Hepatocyte (in vitro differentiated cells): ENCODE measurements around the gene HCAR3. TPM values are rescaled to one million over a fixed set of nuclear protein-coding genes. Genes with fewer than 3 reads are reported as not detected.

Source experiments
- DNase-seq: peaks from one replicate; pipeline ENCODE4 v3.0.0-alpha.2; 2016; ENCODE audit warnings: low spot score
- H2AFZ ChIP-seq: fragments of 200-600 bp; sonication (generic); 2 replicates; pipeline ENCODE4 v1.6.0; 2016; ENCODE audit warnings: antibody characterized with exemption, mild to moderate bottlenecking
- H3K27ac ChIP-seq: fragments of 200-600 bp; sonication (generic); 2 replicates; pipeline ENCODE4 v1.5.1; 2016; ENCODE audit warnings: mild to moderate bottlenecking
- H3K27me3 ChIP-seq: fragments of 200-600 bp; sonication (generic); 2 replicates; pipeline ENCODE4 v1.6.1; 2016
- H3K36me3 ChIP-seq: fragments of 200-600 bp; sonication (generic); replicated peaks from 2 replicates; pipeline ENCODE4 v1.5.1; 2016; ENCODE audit warnings: low read depth; ENCODE audit not compliant: insufficient read depth
- H3K4me1 ChIP-seq: fragments of 200-600 bp; sonication (generic); 2 replicates; pipeline ENCODE4 v1.5.1; 2016; ENCODE audit warnings: mild to moderate bottlenecking, moderate library complexity; ENCODE audit not compliant: insufficient read depth
- H3K4me2 ChIP-seq: fragments of 200-600 bp; sonication (generic); 2 replicates; pipeline ENCODE4 v1.6.0; 2016
- H3K4me3 ChIP-seq: fragments of 200-600 bp; sonication (generic); 2 replicates; pipeline ENCODE4 v1.5.1; 2016; ENCODE audit warnings: mild to moderate bottlenecking
- H3K79me2 ChIP-seq: fragments of 200-600 bp; sonication (generic); 2 replicates; pipeline ENCODE4 v1.6.0; 2017; ENCODE audit warnings: mild to moderate bottlenecking
- H3K9me2 ChIP-seq: fragments of 200-600 bp; sonication (generic); replicated peaks from 2 replicates; pipeline ENCODE4 v1.6.0; 2017; ENCODE audit warnings: mild to moderate bottlenecking; ENCODE audit not compliant: insufficient read depth
- H3K9me3 ChIP-seq: fragments of 200-600 bp; sonication (generic); 2 replicates; pipeline ENCODE4 v1.5.1; 2016; ENCODE audit warnings: low read depth, mild to moderate bottlenecking
- H4K20me1 ChIP-seq: fragments of 200-600 bp; sonication (generic); 2 replicates; pipeline ENCODE4 v1.6.0; 2016; ENCODE audit warnings: mild to moderate bottlenecking; ENCODE audit not compliant: insufficient read depth, poor library complexity, severe bottlenecking
- EZH2 ChIP-seq: fragments of 200-600 bp; sonication (generic); IDR thresholded peaks from 2 replicates; pipeline ENCODE4 v1.6.1; 2016; ENCODE audit warnings: antibody characterized with exemption, mild to moderate bottlenecking, borderline replicate concordance
- EZH2phosphoT487 ChIP-seq: fragments of 200-600 bp; sonication (generic); IDR thresholded peaks from one replicate; pipeline ENCODE4 v1.6.1; 2018; ENCODE audit warnings: antibody characterized with exemption, mild to moderate bottlenecking, low read depth, moderate library complexity; ENCODE audit not compliant: unreplicated experiment, severe bottlenecking
- WGBS: methylation state at CpG from one replicate; pipeline ENCODE4 v1.1.6; 2016; ENCODE audit warnings: low lambda C conversion rate; ENCODE audit errors: missing lambda C conversion rate; 5-methylcytosine and 5-hydroxymethylcytosine counted together
- polyA plus RNA-seq: library from polyadenylated mRNA; unstranded; fragments of >200 nt; fragmentation: Nextera tagmentation; extraction: Ambion mirVana; gene quantifications from 2 replicates; pipeline ENCODE4 v1.2.1, GENCODE V29; 2016
- total RNA-seq: library from RNA; depleted of rRNA; stranded (reverse); fragments of >200 nt; gene quantifications from 2 replicates; pipeline ENCODE4 v1.2.3, GENCODE V29; 2014
- TF ChIP-seq, protein P1 (sequence below): fragments of 200-600 bp; sonication (generic); IDR thresholded peaks from 2 replicates; pipeline ENCODE4 v1.5.1; 2016; ENCODE audit warnings: antibody characterized with exemption, mild to moderate bottlenecking; ENCODE audit not compliant: poor library complexity

The HCAR3 gene
- total and polyA plus RNA-seq, 2 experiments from 2014 or later: 0.30 to 0.34 TPM

DNA sequence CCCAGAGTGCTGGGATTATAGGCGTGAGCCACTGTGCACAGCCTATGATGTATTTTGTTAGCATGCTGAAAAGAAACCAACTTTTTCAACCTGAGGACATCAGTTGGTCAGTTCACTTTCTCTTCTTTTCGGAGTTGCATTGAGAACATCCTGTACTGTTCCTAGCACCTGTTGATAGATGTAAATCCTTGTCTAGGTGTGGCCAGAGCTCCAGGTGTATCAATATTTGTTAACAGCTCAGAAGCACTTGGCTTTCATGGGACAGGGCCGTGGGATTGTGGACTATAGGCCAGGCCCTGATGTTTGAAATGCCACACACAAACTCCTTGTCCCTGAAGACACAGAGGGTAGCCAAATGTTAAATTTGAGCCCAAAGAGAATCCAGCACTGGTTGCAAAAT is 28.3 kb downstream of the HCAR3 start:
- Histone ChIP-seq H3K27me3 (no peaks in the 10 kb centered on the region), H3K36me3 (no peaks in the 10 kb centered on the region), H3K27ac (peak overlapping the region; percentile 40), H2AFZ (no peak overlapping the region), H3K79me2 (no peaks in the 10 kb centered on the region), H3K9me3 (no peaks in the 10 kb centered on the region), H4K20me1 (no peaks in the 10 kb centered on the region), H3K4me1 (no peaks in the 10 kb centered on the region), H3K4me3 (no peak overlapping the region), H3K9me2 (no peaks in the 10 kb centered on the region), H3K4me2 (no peak overlapping the region)
- TF ChIP-seq, protein P1, sequence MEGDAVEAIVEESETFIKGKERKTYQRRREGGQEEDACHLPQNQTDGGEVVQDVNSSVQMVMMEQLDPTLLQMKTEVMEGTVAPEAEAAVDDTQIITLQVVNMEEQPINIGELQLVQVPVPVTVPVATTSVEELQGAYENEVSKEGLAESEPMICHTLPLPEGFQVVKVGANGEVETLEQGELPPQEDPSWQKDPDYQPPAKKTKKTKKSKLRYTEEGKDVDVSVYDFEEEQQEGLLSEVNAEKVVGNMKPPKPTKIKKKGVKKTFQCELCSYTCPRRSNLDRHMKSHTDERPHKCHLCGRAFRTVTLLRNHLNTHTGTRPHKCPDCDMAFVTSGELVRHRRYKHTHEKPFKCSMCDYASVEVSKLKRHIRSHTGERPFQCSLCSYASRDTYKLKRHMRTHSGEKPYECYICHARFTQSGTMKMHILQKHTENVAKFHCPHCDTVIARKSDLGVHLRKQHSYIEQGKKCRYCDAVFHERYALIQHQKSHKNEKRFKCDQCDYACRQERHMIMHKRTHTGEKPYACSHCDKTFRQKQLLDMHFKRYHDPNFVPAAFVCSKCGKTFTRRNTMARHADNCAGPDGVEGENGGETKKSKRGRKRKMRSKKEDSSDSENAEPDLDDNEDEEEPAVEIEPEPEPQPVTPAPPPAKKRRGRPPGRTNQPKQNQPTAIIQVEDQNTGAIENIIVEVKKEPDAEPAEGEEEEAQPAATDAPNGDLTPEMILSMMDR: no peak
- TF ChIP-seq EZH2 (no peak), EZH2phosphoT487 (no peak)
- 74% methylated on average over 3 of the region's 3 CpGs for WGBS
- DNase-seq: no peak

DNA sequence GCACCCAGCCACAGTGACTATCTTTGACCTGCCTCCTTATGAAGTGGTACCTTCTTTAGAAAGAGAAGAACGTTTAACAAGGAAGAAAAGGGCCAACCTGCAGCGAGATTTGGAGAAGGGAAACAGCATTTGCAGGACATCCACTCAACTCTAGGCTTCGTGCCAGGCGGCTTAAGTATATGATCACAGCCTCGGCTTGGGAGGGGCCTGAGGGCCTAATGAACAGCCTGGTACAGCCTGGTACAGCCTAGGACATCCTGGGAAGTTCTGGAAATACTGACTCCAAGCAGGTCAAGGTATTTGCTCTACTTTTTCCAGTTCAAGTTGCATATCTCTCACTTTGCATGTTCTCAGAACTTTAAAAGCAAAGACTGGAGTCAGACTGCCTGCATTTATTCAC is 29.5 kb downstream of the HCAR3 start:
- Histone ChIP-seq H3K4me2 (no peak overlapping the region), H3K9me3 (no peaks in the 10 kb centered on the region), H4K20me1 (no peaks in the 10 kb centered on the region), H3K36me3 (no peaks in the 10 kb centered on the region), H2AFZ (no peak overlapping the region), H3K79me2 (no peaks in the 10 kb centered on the region), H3K27me3 (no peaks in the 10 kb centered on the region), H3K9me2 (no peaks in the 10 kb centered on the region), H3K27ac (peak overlapping the region; percentile 29), H3K4me1 (no peaks in the 10 kb centered on the region), H3K4me3 (no peak overlapping the region)
- TF ChIP-seq, protein P1: no peak
- TF ChIP-seq EZH2 (no peak), EZH2phosphoT487 (no peak)
- WGBS: 71% methylated on average over 5 of the region's 5 CpGs
- DNase-seq: peak; percentile 74

DNA sequence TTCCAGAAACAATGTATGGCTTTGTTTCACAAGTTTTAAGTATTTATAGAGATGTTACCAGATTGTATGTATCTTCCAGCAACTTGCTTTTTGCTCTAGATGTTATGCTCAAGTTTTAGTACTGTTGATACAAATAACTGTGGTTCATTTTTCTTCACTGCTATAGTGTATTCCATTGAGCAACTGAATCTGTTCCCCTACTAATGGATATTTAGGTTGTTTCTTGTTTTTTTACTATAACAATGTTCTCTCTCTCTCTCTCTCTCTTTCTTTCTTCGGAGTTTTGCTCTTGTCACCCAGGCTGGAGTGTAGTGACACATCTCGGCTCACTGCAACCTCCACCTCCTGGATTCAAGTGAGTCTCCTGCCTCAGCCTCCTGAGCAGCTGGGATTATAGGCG is 30.1 kb downstream of the HCAR3 start:
- no peak overlapping the region for H3K4me3 ChIP-seq
- DNase-seq: no peak
- no peaks in the 10 kb centered on the region for H3K27me3 ChIP-seq
- H3K4me1 ChIP-seq: no peaks in the 10 kb centered on the region
- H3K9me2 ChIP-seq: no peaks in the 10 kb centered on the region
- 100% methylated on average over 3 of the region's 3 CpGs for WGBS
- TF ChIP-seq, protein P1: no peak
- TF ChIP-seq EZH2 (no peak), EZH2phosphoT487 (no peak)
- H3K79me2 ChIP-seq: no peaks in the 10 kb centered on the region
- peak overlapping the region; percentile 29 for H3K27ac ChIP-seq
- H3K9me3 ChIP-seq: no peaks in the 10 kb centered on the region
- no peak overlapping the region for H3K4me2 ChIP-seq
- no peaks in the 10 kb centered on the region for H4K20me1 ChIP-seq
- no peaks in the 10 kb centered on the region for H3K36me3 ChIP-seq
- no peak overlapping the region for H2AFZ ChIP-seq
